ENCODE results near the gene ZNF669.

Gene ZNF669

DNA sequence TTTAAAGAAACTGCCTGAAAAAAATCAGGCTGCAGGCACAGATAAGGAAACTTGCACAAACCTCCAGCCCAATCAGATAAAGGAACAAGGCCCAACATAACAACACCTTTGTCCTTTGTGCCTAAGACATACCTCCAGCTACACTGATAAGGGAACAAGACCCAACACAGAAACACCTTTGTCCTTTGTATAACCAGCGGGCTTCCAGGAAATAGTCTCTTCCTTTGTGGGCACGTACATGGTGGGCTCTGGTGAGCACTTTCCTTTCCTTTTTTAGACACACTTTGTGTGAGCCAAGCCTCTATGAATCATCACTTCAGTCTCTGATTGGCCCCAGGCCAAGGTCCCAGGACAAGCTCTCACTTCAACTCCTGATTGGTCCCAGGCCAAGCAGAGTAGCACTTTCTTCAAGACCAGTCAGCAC, 49.2 kb downstream of the ZNF669 start:
- DNase-seq: no peak
